SK-N-SH (cell line): ENCODE results near the gene PEAK1. TPM values are rescaled to one million over a fixed set of nuclear protein-coding genes. Genes with fewer than 3 reads are reported as not detected.

Source experiments
- CTCF ChIA-PET: fragments of 300-600, 350-600 bp; formaldehyde crosslinking; extraction: SDS; loops from one replicate; lab custom pipeline; 2021; lab: Yijun Ruan, JAX
- POLR2A ChIA-PET: fragments of 350-600 bp; sonication (Branson Sonifier 250); formaldehyde crosslinking; extraction: SDS; loops from one replicate; lab custom pipeline; 2020; ENCODE audit warnings: antibody characterized with exemption, inconsistent platforms; lab: Yijun Ruan, JAX
- DNase-seq: peaks from one replicate; pipeline ENCODE4 v3.0.0; 2012
- H2AFZ ChIP-seq: fragments of 200-600 bp; sonication (generic); 2 replicates; pipeline ENCODE4 v1.8.1; 2016; ENCODE audit warnings: antibody characterized with exemption, mild to moderate bottlenecking, low read depth
- H3F3A ChIP-seq: fragments of 200-600 bp; sonication (generic); replicated peaks from 2 replicates; pipeline ENCODE3; 2016; ENCODE audit warnings: antibody characterized with exemption, mild to moderate bottlenecking; ENCODE audit not compliant: insufficient read depth
- H3K27ac ChIP-seq, 2 experiments: fragments of 200-500 bp in 1 of 2; fragments of 200-600 bp in 1 of 2; sonication (Bioruptor generic) in 1 of 2; sonication (generic), shearing (Covaris generic) in 1 of 2; 2 replicates each; pipeline versions ENCODE4 v1.5.1 to v1.6.1; 2014 to 2016; ENCODE audit warnings: low read depth in 2 of 2, inconsistent platforms in 1 of 2, low read length in 1 of 2, mild to moderate bottlenecking in 1 of 2, mixed read lengths in 1 of 2
- H3K27me3 ChIP-seq: fragments of 200-600 bp; sonication (generic), shearing (Covaris generic); 2 replicates; pipeline ENCODE4 v1.6.1; 2016; ENCODE audit warnings: mixed run types; ENCODE audit not compliant: insufficient read depth
- H3K36me3 ChIP-seq, 2 experiments: fragments of 200-500 bp in 1 of 2; fragments of 200-600 bp in 1 of 2; sonication (Bioruptor generic) in 1 of 2; sonication (generic) in 1 of 2; replicated peaks in 1 of 2; 2 replicates each; pipeline versions ENCODE3 to v1.5.1; 2014 to 2016; ENCODE audit warnings: low read length in 1 of 2, mild to moderate bottlenecking in 1 of 2; ENCODE audit not compliant: insufficient read depth in 2 of 2, control insufficient read depth in 1 of 2
- H3K4me1 ChIP-seq, 2 experiments: fragments of 200-500 bp in 1 of 2; fragments of 200-600 bp in 1 of 2; sonication (Bioruptor generic) in 1 of 2; sonication (generic), shearing (Covaris generic) in 1 of 2; 2 replicates each; pipeline versions ENCODE4 v1.5.1 to v1.6.1; 2014 to 2016; ENCODE audit warnings: low read depth in 1 of 2, low read length in 1 of 2, mixed run types in 1 of 2; ENCODE audit not compliant: insufficient read depth in 2 of 2, control insufficient read depth in 1 of 2
- H3K4me2 ChIP-seq: fragments of 200-600 bp; sonication (generic), shearing (Covaris generic); 2 replicates; pipeline ENCODE4 v1.6.1; 2017; ENCODE audit warnings: mixed run types
- H3K4me3 ChIP-seq, 2 experiments: fragments of 200-500 bp in 1 of 2; fragments of 200-600 bp in 1 of 2; sonication (Bioruptor generic) in 1 of 2; sonication (generic), shearing (Covaris generic) in 1 of 2; 2 replicates each; pipeline versions ENCODE4 v1.5.1 to v1.8.1; 2014 to 2016; ENCODE audit warnings: low read depth in 2 of 2, inconsistent platforms in 1 of 2, low read length in 1 of 2, mild to moderate bottlenecking in 1 of 2, mixed read lengths in 1 of 2, moderate library complexity in 1 of 2
- H3K79me2 ChIP-seq: fragments of 200-600 bp; sonication (generic); 2 replicates; pipeline ENCODE4 v1.8.1; 2017; ENCODE audit warnings: mild to moderate bottlenecking; ENCODE audit not compliant: insufficient read depth
- H3K9ac ChIP-seq: fragments of 200-600 bp; sonication (generic); 2 replicates; pipeline ENCODE4 v1.6.1; 2017; ENCODE audit warnings: mixed run types
- H3K9me2 ChIP-seq: fragments of 200-600 bp; sonication (generic); 2 replicates; pipeline ENCODE4 v1.6.1; 2017; ENCODE audit warnings: mixed run types
- H3K9me3 ChIP-seq: fragments of 200-600 bp; sonication (generic); 2 replicates; pipeline ENCODE4 v1.6.1; 2017; ENCODE audit warnings: mixed run types, mild to moderate bottlenecking, moderate library complexity
- H4K20me1 ChIP-seq: fragments of 200-600 bp; sonication (generic); 2 replicates; pipeline ENCODE4 v1.6.1; 2017; ENCODE audit warnings: mild to moderate bottlenecking, mixed run types; ENCODE audit not compliant: insufficient read depth
- CHD2 ChIP-seq: fragments of 150-350 bp; IDR thresholded peaks from 2 replicates; pipeline ENCODE4 v1.6.1; 2018; ENCODE audit warnings: low read length; ENCODE audit not compliant: partially characterized antibody
- ELF1 ChIP-seq: IDR thresholded peaks from 2 replicates; pipeline ENCODE4 v1.4.0; 2012
- EP300 ChIP-seq, 2 experiments: IDR thresholded peaks; 2 replicates each; pipeline versions ENCODE4 v1.4.0 to v1.6.1; 2012; ENCODE audit warnings: borderline replicate concordance in 1 of 2, low read depth in 1 of 2, low read length in 1 of 2
- EZH2phosphoT487 ChIP-seq: fragments of 200-600 bp; sonication (generic); IDR thresholded peaks from 2 replicates; pipeline ENCODE4 v1.6.1; 2017; ENCODE audit warnings: low read depth, mixed run types, mild to moderate bottlenecking, antibody characterized with exemption, moderate library complexity, borderline replicate concordance
- FOSL2 ChIP-seq: IDR thresholded peaks from 2 replicates; pipeline ENCODE4 v1.4.0; 2012; ENCODE audit warnings: low read depth, mild to moderate bottlenecking, moderate library complexity, borderline replicate concordance
- FOXJ3 ChIP-seq: sonication (generic); formaldehyde crosslinking; IDR thresholded peaks from 2 replicates; pipeline ENCODE4 v1.5.1; 2020; ENCODE audit warnings: mild to moderate bottlenecking, missing genetic modification reagents
- GABPA ChIP-seq: IDR thresholded peaks from 2 replicates; pipeline ENCODE4 v1.4.0; 2012; ENCODE audit warnings: low read depth, mild to moderate bottlenecking
- JUND ChIP-seq: IDR thresholded peaks from 2 replicates; pipeline ENCODE4 v1.4.0; 2012
- MEF2A ChIP-seq: IDR thresholded peaks from 2 replicates; pipeline ENCODE4 v1.4.0; 2012; ENCODE audit warnings: low read depth, borderline replicate concordance
- MXI1 ChIP-seq: IDR thresholded peaks from 2 replicates; pipeline ENCODE4 v1.6.1; 2012; ENCODE audit warnings: mild to moderate bottlenecking, low read depth, low read length, improper control_type of control experiment
- NFIC ChIP-seq: IDR thresholded peaks from 2 replicates; pipeline ENCODE4 v1.4.0; 2012; ENCODE audit warnings: borderline replicate concordance
- NRF1 ChIP-seq: IDR thresholded peaks from 2 replicates; pipeline ENCODE4 v1.6.1; 2012; ENCODE audit warnings: low read depth, mild to moderate bottlenecking, low read length
- POLR2AphosphoS5 ChIP-seq: IDR thresholded peaks from 2 replicates; pipeline ENCODE4 v1.6.1; 2012; ENCODE audit warnings: low read depth, low read length
- RAD21 ChIP-seq: IDR thresholded peaks from 2 replicates; pipeline ENCODE4 v1.6.1; 2012; ENCODE audit warnings: mild to moderate bottlenecking, low read length
- RCOR1 ChIP-seq: fragments of 150-350 bp; IDR thresholded peaks from 2 replicates; pipeline ENCODE4 v1.6.1; 2017; ENCODE audit warnings: antibody characterized with exemption, low read length
- RFX5 ChIP-seq: IDR thresholded peaks from 2 replicates; pipeline ENCODE4 v1.6.1; 2012; ENCODE audit warnings: mild to moderate bottlenecking, improper control_type of control experiment, low read length
- RXRA ChIP-seq: IDR thresholded peaks from 2 replicates; pipeline ENCODE4 v1.4.0; 2012; ENCODE audit warnings: low read depth, mild to moderate bottlenecking, borderline replicate concordance
- SMC3 ChIP-seq: IDR thresholded peaks from 2 replicates; pipeline ENCODE4 v1.6.1; 2012; ENCODE audit warnings: low read depth, low read length, improper control_type of control experiment
- TAF1 ChIP-seq: IDR thresholded peaks from 2 replicates; pipeline ENCODE4 v1.6.1; 2012; ENCODE audit warnings: low read depth, mild to moderate bottlenecking, low read length, moderate library complexity, borderline replicate concordance
- TCF12 ChIP-seq: IDR thresholded peaks from 2 replicates; pipeline ENCODE4 v1.4.0; 2012
- WGBS: methylation state at CpG from one replicate; pipeline ENCODE4 v1.1.6; 2017; ENCODE audit warnings: low lambda C conversion rate; 5-methylcytosine and 5-hydroxymethylcytosine counted together
- polyA plus RNA-seq, 3 experiments: library from polyadenylated mRNA; depleted of rRNA; stranded (reverse); fragments of >200 nt; gene quantifications; 2 replicates each; pipeline ENCODE4 v1.2.3, GENCODE V29; 2012
- TF ChIP-seq, protein P1 (sequence below): IDR thresholded peaks from 2 replicates; pipeline ENCODE4; 2012
- TF ChIP-seq, protein P2 (sequence below): fragments of 200-600 bp; sonication (generic); IDR thresholded peaks from 2 replicates; pipeline ENCODE4 v1.6.1; 2017; ENCODE audit warnings: antibody characterized with exemption, mild to moderate bottlenecking, moderate library complexity
- TF ChIP-seq, protein P3 (sequence below): IDR thresholded peaks from 2 replicates; pipeline ENCODE4 v1.4.0; 2012; ENCODE audit warnings: low read depth, borderline replicate concordance
- TF ChIP-seq, protein P4 (sequence below): IDR thresholded peaks from 2 replicates; pipeline ENCODE4 v1.4.0; 2012; ENCODE audit warnings: low read depth
- TF ChIP-seq, protein P5 (sequence below): fragments of 150-350 bp; IDR thresholded peaks from 2 replicates; pipeline ENCODE4 v1.6.1; 2016; ENCODE audit warnings: mild to moderate bottlenecking, low read depth, low read length

Gene PEAK1
- polyA plus RNA-seq, 1 of the 3 experiments (the other 2 are of a cell fraction), result 9.0 TPM

DNA sequence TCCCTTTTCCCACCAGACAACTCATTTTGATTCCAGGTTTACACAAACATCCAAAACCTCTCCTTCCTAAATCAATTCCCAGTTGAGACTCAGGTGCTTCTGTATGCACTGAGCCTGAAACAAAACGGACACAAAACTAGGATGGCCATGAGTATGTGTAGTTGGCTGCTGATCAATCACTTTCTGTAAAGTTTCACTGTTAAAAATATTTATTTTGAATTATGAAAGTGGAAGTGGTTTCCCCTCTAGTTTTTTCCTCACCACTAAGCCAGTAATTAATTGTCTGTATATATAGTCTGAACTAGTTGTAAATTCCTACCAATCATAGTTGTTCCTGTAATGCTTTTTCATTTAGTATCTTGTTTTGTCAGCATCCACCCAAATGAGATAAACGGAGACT, 297.3 kb downstream of the PEAK1 start:
- CTCF ChIA-PET, result interaction anchor here (6.3 to 7.1 kb wide), 3 partner anchors 17 to 421 kb away, joined by 69 to 134 read pairs (median 100); no protein-coding TSS in a partner anchor
- WGBS, result 92% methylated on average over 2 of the region's 2 CpGs
- no peaks in the 10 kb centered on the region for H3K9me3 ChIP-seq
- H3F3A ChIP-seq, result peaks cover 5% of the 10 kb centered on the region
- no peak overlapping the region for H3K4me3 ChIP-seq
- no peak for DNase-seq
- no peaks in the 10 kb centered on the region for H3K27me3 ChIP-seq
- TF ChIP-seq JUND (no peak), MXI1 (no peak), RAD21 (no peak), EP300 (IDR thresholded peaks at IDR 0.05; ENCODE audit: borderline replicate concordance in 1 of 2, low read depth in 1 of 2, low read length in 1 of 2) (no peak), RFX5 (no peak), NFIC (no peak), NRF1 (no peak), ELF1 (no peak), RXRA (no peak), FOSL2 (no peak), MEF2A (no peak), POLR2AphosphoS5 (no peak), TAF1 (no peak), EZH2phosphoT487 (no peak)
- TF ChIP-seq, protein P1, sequence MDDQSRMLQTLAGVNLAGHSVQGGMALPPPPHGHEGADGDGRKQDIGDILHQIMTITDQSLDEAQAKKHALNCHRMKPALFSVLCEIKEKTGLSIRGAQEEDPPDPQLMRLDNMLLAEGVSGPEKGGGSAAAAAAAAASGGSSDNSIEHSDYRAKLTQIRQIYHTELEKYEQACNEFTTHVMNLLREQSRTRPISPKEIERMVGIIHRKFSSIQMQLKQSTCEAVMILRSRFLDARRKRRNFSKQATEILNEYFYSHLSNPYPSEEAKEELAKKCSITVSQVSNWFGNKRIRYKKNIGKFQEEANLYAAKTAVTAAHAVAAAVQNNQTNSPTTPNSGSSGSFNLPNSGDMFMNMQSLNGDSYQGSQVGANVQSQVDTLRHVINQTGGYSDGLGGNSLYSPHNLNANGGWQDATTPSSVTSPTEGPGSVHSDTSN, result no peak
- TF ChIP-seq, protein P2, sequence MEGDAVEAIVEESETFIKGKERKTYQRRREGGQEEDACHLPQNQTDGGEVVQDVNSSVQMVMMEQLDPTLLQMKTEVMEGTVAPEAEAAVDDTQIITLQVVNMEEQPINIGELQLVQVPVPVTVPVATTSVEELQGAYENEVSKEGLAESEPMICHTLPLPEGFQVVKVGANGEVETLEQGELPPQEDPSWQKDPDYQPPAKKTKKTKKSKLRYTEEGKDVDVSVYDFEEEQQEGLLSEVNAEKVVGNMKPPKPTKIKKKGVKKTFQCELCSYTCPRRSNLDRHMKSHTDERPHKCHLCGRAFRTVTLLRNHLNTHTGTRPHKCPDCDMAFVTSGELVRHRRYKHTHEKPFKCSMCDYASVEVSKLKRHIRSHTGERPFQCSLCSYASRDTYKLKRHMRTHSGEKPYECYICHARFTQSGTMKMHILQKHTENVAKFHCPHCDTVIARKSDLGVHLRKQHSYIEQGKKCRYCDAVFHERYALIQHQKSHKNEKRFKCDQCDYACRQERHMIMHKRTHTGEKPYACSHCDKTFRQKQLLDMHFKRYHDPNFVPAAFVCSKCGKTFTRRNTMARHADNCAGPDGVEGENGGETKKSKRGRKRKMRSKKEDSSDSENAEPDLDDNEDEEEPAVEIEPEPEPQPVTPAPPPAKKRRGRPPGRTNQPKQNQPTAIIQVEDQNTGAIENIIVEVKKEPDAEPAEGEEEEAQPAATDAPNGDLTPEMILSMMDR, result no peak
- H3K4me2 ChIP-seq, result no peak overlapping the region
- H3K79me2 ChIP-seq, result peaks cover 9% of the 10 kb centered on the region; the same call in 1 of the 2 replicates
- peaks cover 3 to 5% of the 10 kb centered on the region in 2 experiments for H3K4me1 ChIP-seq
- peaks cover 7% of the 10 kb centered on the region; the same call in 1 of the 2 replicates for H4K20me1 ChIP-seq
- POLR2A ChIA-PET, result no interaction called here
- H3K9me2 ChIP-seq, result no peaks in the 10 kb centered on the region
- no peak overlapping the region for H3K9ac ChIP-seq
- H3K27ac ChIP-seq, result no peak overlapping the region
- no peak overlapping the region for H2AFZ ChIP-seq
- H3K36me3 ChIP-seq, result peaks cover 0 to 2% of the 10 kb centered on the region in 2 experiments

DNA sequence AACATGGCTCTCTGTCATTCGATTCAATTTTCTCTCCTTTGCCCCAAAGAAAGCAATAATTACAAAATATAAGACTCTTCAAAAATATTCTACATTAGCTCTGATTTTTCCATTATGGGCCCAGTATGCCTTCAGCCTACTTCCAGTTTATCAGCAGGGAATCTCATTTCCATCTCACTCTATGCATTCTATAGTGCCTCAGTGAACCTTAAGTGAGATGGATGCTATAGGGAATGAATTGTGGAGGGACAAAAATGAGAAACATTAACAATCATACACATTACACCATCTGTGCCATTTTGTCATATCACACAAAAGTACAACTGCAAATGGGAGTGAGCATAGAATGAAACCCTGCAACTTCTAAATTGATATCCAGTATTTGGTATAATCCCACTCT, 298.3 kb downstream of the PEAK1 start:
- H3K79me2 ChIP-seq, result peaks cover 9% of the 10 kb centered on the region; the same call in 1 of the 2 replicates
- ChIA-PET POLR2A (no interaction called here), CTCF (interaction anchor here (0.8 to 7.1 kb wide), 4 partner anchors 16 to 512 kb away, joined by 3 to 134 read pairs (median 84); no protein-coding TSS in a partner anchor)
- H3K36me3 ChIP-seq, result no peaks in the 10 kb centered on the region
- peaks cover 3 to 5% of the 10 kb centered on the region in 2 experiments for H3K4me1 ChIP-seq
- H3K4me3 ChIP-seq, result no peak overlapping the region
- H4K20me1 ChIP-seq, result peaks cover 7% of the 10 kb centered on the region; the same call in 1 of the 2 replicates
- no peak overlapping the region for H3K4me2 ChIP-seq
- DNase-seq, result no peak
- H3K27ac ChIP-seq, result no peak overlapping the region
- no peaks in the 10 kb centered on the region for H3K9me2 ChIP-seq
- no peaks in the 10 kb centered on the region for H3K9me3 ChIP-seq
- H3K27me3 ChIP-seq, result no peaks in the 10 kb centered on the region
- no peak overlapping the region for H2AFZ ChIP-seq
- H3K9ac ChIP-seq, result no peak overlapping the region
- 51% methylated on average over 1 of the region's 1 CpG for WGBS
- peaks cover 5% of the 10 kb centered on the region for H3F3A ChIP-seq
- TF ChIP-seq RCOR1 (no peak), TCF12 (no peak), GABPA (no peak), MEF2A (no peak), RXRA (no peak), FOSL2 (no peak), EZH2phosphoT487 (no peak), NRF1 (no peak), FOXJ3 (CRISPR knock-in tag) (no peak), CHD2 (no peak), EP300 (IDR thresholded peaks at IDR 0.05; ENCODE audit: borderline replicate concordance in 1 of 2, low read depth in 1 of 2, low read length in 1 of 2) (no peak), SMC3 (no peak), ELF1 (no peak)
- TF ChIP-seq, protein P3, sequence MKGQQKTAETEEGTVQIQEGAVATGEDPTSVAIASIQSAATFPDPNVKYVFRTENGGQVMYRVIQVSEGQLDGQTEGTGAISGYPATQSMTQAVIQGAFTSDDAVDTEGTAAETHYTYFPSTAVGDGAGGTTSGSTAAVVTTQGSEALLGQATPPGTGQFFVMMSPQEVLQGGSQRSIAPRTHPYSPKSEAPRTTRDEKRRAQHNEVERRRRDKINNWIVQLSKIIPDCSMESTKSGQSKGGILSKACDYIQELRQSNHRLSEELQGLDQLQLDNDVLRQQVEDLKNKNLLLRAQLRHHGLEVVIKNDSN, result no peak
- TF ChIP-seq, protein P4, sequence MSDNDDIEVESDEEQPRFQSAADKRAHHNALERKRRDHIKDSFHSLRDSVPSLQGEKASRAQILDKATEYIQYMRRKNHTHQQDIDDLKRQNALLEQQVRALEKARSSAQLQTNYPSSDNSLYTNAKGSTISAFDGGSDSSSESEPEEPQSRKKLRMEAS, result no peak
- TF ChIP-seq, protein P5, sequence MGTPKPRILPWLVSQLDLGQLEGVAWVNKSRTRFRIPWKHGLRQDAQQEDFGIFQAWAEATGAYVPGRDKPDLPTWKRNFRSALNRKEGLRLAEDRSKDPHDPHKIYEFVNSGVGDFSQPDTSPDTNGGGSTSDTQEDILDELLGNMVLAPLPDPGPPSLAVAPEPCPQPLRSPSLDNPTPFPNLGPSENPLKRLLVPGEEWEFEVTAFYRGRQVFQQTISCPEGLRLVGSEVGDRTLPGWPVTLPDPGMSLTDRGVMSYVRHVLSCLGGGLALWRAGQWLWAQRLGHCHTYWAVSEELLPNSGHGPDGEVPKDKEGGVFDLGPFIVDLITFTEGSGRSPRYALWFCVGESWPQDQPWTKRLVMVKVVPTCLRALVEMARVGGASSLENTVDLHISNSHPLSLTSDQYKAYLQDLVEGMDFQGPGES, result no peak
